Bronchial epithelial cell (primary cell): Measurements from ENCODE around the gene GTF3C1. TPM values are rescaled to one million over a fixed set of nuclear protein-coding genes. Genes with fewer than 3 reads are reported as not detected.

Experiments used
- DNase-seq: peaks from one replicate; pipeline ENCODE4 v3.0.0-alpha.2; 2010; ENCODE audit warnings: low read depth
- FAIRE-seq: peaks from 2 replicates; lab custom pipeline; 2011; peaks lifted over from hg19 to GRCh38; lab: Jason Lieb, UNC
- H3K27me3 ChIP-seq: 2 replicates; pipeline ENCODE4 v1.5.1; 2011; ENCODE audit warnings: low read length; ENCODE audit not compliant: control insufficient read depth, insufficient read depth
- H3K36me3 ChIP-seq: 2 replicates; pipeline ENCODE4 v1.5.1; 2011; ENCODE audit warnings: low read length; ENCODE audit not compliant: control insufficient read depth, insufficient read depth
- H3K4me3 ChIP-seq: 2 replicates; pipeline ENCODE4 v1.5.1; 2011; ENCODE audit warnings: mild to moderate bottlenecking, low read depth, low read length, control low read depth
- total RNA-seq: library from RNA; depleted of rRNA; stranded (reverse); fragments of >200 nt; gene quantifications from 2 replicates; pipeline ENCODE4 v1.2.1, GENCODE V29; 2014
- TF ChIP-seq, protein P1 (sequence below): IDR thresholded peaks from 2 replicates; pipeline ENCODE4 v1.5.1; 2011; ENCODE audit warnings: mild to moderate bottlenecking, moderate library complexity, low read length, control low read depth, inconsistent platforms; ENCODE audit not compliant: insufficient read depth, severe bottlenecking

The GTF3C1 gene
- total RNA-seq, 1 donor from 2014 or later = 40.8 TPM

DNA sequence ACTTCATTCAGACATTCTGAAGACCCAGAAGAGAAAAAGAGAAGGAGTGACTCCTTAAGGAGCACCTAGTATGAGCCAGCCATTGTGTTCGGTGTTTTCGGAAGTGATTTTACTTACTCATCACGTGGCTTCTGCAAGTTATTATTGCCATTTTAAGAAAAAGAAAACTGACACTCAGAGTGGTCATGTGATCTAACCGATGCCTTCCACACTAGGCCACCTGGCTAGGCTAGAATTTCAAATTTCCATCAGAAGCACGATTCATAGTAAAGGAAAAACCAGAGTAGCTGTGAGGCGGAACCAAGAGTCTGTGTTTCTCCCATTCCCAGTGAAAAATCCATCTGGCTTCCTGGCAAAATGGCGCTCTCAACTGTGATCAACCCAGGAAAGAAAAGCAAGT lies 32.0 kb downstream of the GTF3C1 start:
- Histone ChIP-seq H3K27me3 (no peaks in the 10 kb centered on the region), H3K4me3 (no peak overlapping the region), H3K36me3 (peaks cover 13% of the 10 kb centered on the region)
- FAIRE-seq (no peak), DNase-seq (no peak)
- TF ChIP-seq, protein P1, sequence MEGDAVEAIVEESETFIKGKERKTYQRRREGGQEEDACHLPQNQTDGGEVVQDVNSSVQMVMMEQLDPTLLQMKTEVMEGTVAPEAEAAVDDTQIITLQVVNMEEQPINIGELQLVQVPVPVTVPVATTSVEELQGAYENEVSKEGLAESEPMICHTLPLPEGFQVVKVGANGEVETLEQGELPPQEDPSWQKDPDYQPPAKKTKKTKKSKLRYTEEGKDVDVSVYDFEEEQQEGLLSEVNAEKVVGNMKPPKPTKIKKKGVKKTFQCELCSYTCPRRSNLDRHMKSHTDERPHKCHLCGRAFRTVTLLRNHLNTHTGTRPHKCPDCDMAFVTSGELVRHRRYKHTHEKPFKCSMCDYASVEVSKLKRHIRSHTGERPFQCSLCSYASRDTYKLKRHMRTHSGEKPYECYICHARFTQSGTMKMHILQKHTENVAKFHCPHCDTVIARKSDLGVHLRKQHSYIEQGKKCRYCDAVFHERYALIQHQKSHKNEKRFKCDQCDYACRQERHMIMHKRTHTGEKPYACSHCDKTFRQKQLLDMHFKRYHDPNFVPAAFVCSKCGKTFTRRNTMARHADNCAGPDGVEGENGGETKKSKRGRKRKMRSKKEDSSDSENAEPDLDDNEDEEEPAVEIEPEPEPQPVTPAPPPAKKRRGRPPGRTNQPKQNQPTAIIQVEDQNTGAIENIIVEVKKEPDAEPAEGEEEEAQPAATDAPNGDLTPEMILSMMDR = no peak

DNA sequence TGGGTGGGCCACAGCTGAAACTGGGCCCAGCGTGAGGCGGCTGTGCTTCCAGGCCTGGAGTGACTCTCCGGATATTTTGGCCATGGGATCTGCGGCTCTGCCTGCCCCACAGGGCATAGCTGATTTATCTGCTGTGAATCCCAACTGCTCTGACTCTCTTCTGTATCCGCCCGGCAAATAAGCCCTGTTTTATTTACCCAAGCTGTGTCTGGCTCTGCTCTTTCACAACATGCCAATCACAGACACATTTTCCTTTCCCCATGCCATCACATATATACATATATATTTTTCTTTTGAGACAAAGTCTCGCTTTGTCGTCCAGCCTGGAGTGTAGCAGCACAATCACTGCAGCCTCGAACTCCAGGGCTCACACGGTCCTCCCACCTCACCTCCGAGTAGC lies 33.3 kb downstream of the GTF3C1 start:
- Histone ChIP-seq H3K36me3 (peaks cover 19% of the 10 kb centered on the region), H3K4me3 (no peak overlapping the region), H3K27me3 (no peaks in the 10 kb centered on the region)
- TF ChIP-seq, protein P1 = no peak
- DNase-seq (no peak), FAIRE-seq (no peak)

DNA sequence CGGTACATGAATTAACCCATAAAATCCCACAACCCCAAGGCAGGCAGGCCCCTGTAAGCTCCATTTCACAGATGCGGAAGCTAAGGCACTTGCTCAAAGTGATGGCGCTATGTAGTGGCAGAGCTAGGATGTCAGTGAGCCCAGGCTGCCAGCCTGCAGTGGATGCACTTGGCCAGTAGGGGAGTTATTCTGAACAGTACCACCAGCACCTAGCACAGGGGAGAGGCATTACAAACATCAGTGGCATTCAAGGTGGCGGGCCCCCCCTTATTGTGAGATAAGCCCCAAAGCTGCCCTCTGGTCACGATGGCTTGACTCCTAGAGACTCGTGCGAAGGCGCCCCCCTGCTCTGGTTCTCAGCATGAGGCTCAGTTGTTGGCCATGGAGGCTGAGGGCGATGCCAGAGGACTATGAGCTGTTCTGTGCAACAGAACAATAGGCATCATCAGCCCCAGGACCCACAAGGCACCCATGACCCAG lies 33.8 kb downstream of the GTF3C1 start:
- Histone ChIP-seq H3K4me3 (no peak overlapping the region), H3K36me3 (peaks cover 21% of the 10 kb centered on the region), H3K27me3 (no peaks in the 10 kb centered on the region)
- FAIRE-seq (peak; percentile 7), DNase-seq (peak; percentile 14)
- TF ChIP-seq, protein P1 = peak; percentile 65

DNA sequence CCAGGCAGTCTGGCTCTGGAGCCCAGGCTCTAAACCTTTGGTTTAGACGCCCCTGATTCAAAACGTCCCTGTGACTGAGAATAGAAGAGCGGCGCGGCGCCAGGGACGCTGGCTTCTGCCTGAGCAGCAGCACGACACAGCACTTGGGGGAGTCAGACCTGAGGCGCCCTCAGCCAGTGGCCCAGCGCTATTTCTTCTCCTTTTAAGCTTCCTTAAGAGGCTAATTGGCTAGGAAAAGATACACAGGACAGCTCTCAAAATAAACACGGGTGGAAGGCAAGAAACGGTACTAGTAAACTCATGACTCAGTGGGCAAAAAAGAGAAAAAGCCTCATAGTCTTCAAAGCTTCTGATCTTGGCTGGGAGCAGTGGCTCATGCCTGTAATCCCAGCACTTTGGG lies 34.9 kb downstream of the GTF3C1 start:
- TF ChIP-seq, protein P1 = no peak
- FAIRE-seq (no peak), DNase-seq (no peak)
- Histone ChIP-seq H3K36me3 (peaks cover 24% of the 10 kb centered on the region), H3K27me3 (no peaks in the 10 kb centered on the region), H3K4me3 (no peak overlapping the region)

DNA sequence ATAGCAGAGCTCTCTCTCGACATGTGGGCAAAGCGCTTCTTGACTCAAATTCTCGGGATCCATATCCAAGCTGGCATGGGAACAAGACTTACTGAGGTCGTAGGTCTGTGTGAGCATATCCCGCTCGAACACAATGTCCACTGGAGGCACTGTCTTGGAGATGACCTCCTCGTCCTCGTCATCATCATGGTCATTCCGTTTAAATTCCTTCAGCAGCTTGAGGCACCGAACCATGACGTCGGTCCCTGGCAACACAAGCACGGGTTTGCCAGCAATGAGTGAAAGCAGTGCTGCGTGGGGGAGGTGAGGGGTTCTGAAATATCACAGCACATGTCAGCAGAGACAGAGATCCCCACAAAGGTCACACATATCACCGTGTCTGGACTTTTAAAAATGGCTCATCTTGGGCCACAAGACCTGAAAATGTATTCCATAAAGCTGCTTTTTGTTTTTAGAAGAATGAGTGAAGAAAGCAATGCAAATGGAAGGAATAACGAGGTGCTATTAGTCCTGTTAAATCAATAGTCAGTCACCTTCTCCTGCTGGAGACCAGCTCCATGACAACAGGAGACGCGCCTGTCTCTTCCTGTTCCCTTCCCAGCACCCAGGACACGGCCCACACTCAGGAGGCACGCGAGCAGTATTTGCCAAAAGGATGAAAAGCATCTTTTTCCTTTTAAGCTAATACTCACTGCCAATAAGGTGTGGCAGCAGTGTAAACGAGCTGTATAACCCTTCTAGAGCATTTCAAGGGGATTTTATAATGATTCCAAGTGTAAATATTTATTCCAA lies 37.9 kb downstream of the GTF3C1 start:
- Histone ChIP-seq H3K27me3 (no peaks in the 10 kb centered on the region), H3K4me3 (no peak overlapping the region), H3K36me3 (peaks cover 31% of the 10 kb centered on the region)
- TF ChIP-seq, protein P1 = no peak
- DNase-seq = no peak
- no peak for FAIRE-seq

DNA sequence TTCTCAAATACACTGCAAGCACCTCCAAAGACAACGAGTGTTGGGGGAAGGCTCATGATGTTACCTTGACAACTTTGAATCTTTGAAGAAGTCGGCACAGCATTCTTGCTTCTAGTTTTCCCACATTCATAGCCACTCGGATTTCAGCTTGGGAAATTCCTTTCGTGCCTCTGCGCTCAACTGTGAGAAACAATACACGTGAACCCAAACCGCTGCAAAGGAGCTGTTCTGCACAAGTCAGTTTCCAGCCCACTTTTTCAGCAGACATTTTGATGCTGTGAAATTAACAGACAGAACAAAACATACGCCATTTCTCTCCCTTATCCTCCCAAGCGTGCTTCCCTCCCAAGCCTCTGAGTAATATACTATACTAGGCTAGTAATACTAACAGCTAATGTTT lies 41.2 kb downstream of the GTF3C1 start:
- Histone ChIP-seq H3K36me3 (peaks cover 37% of the 10 kb centered on the region), H3K4me3 (no peak overlapping the region), H3K27me3 (no peaks in the 10 kb centered on the region)
- DNase-seq (no peak), FAIRE-seq (no peak)
- TF ChIP-seq, protein P1 = no peak
